Mesenchymal stem cell (in vitro differentiated cells and primary cell): ENCODE measurements around the gene YIPF5. TPM values are rescaled to one million over a fixed set of nuclear protein-coding genes. Genes with fewer than 3 reads are reported as not detected.
A peak's percentile ranks its signal among the peaks of the same experiment; 100 is the strongest.

Source experiments
- DNase-seq: peaks from one replicate; pipeline ENCODE4 v3.0.0-alpha.2; 2013
- H2AFZ ChIP-seq: one replicate; pipeline ENCODE4 v1.6.1; 2013; ENCODE audit warnings: low read depth, mild to moderate bottlenecking, control low read depth, inconsistent platforms, low read length, moderate library complexity
- H2AK5ac ChIP-seq: 2 replicates; pipeline ENCODE4 v1.6.1; 2013; ENCODE audit warnings: low read length, moderate library complexity, mild to moderate bottlenecking, inconsistent platforms; ENCODE audit not compliant: severe bottlenecking
- H2BK120ac ChIP-seq: one replicate; pipeline ENCODE4 v1.6.1; 2013; ENCODE audit warnings: low read depth, mild to moderate bottlenecking, inconsistent platforms, low read length, moderate library complexity
- H2BK12ac ChIP-seq, 2 experiments: one replicate each; pipeline ENCODE4 v1.6.1; 2013; ENCODE audit warnings: inconsistent platforms in 2 of 2, low read length in 2 of 2, mild to moderate bottlenecking in 2 of 2, moderate library complexity in 2 of 2, control low read depth in 1 of 2
- H2BK15ac ChIP-seq: one replicate; pipeline ENCODE4 v1.6.1; 2013; ENCODE audit warnings: mild to moderate bottlenecking, low read depth, inconsistent platforms; ENCODE audit not compliant: poor library complexity, severe bottlenecking
- H2BK5ac ChIP-seq: 2 replicates; pipeline ENCODE4 v1.6.1; 2013; ENCODE audit warnings: low read depth, mild to moderate bottlenecking, low read length, control low read depth, inconsistent platforms; ENCODE audit not compliant: poor library complexity, severe bottlenecking
- H3K14ac ChIP-seq, 2 experiments: one replicate each; pipeline ENCODE4 v1.6.1; 2013; ENCODE audit warnings: inconsistent platforms in 2 of 2, low read length in 2 of 2, control low read depth in 1 of 2, mild to moderate bottlenecking in 1 of 2, moderate library complexity in 1 of 2
- H3K18ac ChIP-seq, 2 experiments: one replicate each; pipeline ENCODE4 v1.6.1; 2013; ENCODE audit warnings: inconsistent platforms in 2 of 2, low read length in 2 of 2, control low read depth in 1 of 2, low read depth in 1 of 2, mild to moderate bottlenecking in 1 of 2
- H3K23ac ChIP-seq, 2 experiments: one replicate each; pipeline ENCODE4 v1.6.1; 2013; ENCODE audit warnings: inconsistent platforms in 2 of 2, low read length in 2 of 2, mild to moderate bottlenecking in 2 of 2, moderate library complexity in 2 of 2, control low read depth in 1 of 2
- H3K27ac ChIP-seq: 2 replicates; pipeline ENCODE4 v1.5.1; 2013; ENCODE audit warnings: mild to moderate bottlenecking, moderate library complexity, low read length, control low read depth, inconsistent platforms; ENCODE audit not compliant: poor library complexity, severe bottlenecking
- H3K27me3 ChIP-seq, 2 experiments: 2 replicates each; pipeline versions ENCODE4 v1.6.1 to v1.7.0; 2013; ENCODE audit warnings: low read length in 2 of 2, mild to moderate bottlenecking in 2 of 2, moderate library complexity in 2 of 2, control low read depth in 1 of 2, inconsistent platforms in 1 of 2; ENCODE audit not compliant: control insufficient read depth in 1 of 2, insufficient read depth in 1 of 2
- H3K36me3 ChIP-seq, 2 experiments: 2 replicates each; pipeline versions ENCODE4 v1.6.1 to v1.7.0; 2013; ENCODE audit warnings: low read length in 2 of 2, control low read depth in 1 of 2, inconsistent platforms in 1 of 2, low read depth in 1 of 2, mild to moderate bottlenecking in 1 of 2; ENCODE audit not compliant: insufficient read depth in 2 of 2, control insufficient read depth in 1 of 2
- H3K4ac ChIP-seq, 2 experiments: one replicate each; pipeline ENCODE4 v1.6.1; 2013; ENCODE audit warnings: inconsistent platforms in 2 of 2, low read length in 2 of 2, mild to moderate bottlenecking in 2 of 2, moderate library complexity in 2 of 2, control low read depth in 1 of 2, low read depth in 1 of 2
- H3K4me1 ChIP-seq: 2 replicates; pipeline ENCODE4 v1.6.1; 2013; ENCODE audit warnings: low read depth, low read length, control low read depth; ENCODE audit not compliant: control insufficient read depth, insufficient read depth
- H3K4me2 ChIP-seq: 2 replicates; pipeline ENCODE4 v1.6.1; 2013; ENCODE audit warnings: low read length, mild to moderate bottlenecking, inconsistent platforms; ENCODE audit not compliant: poor library complexity, severe bottlenecking
- H3K4me3 ChIP-seq, 2 experiments: 2 replicates each; pipeline versions ENCODE4 v1.5.1 to v1.7.0; 2013; ENCODE audit warnings: low read length in 2 of 2, mild to moderate bottlenecking in 2 of 2, control low read depth in 1 of 2, low read depth in 1 of 2; ENCODE audit not compliant: insufficient read depth in 1 of 2
- H3K79me1 ChIP-seq: replicated peaks from 2 replicates; pipeline ENCODE4 v1.6.1; 2013; ENCODE audit warnings: mild to moderate bottlenecking, control low read depth, low read length, inconsistent platforms; ENCODE audit not compliant: poor library complexity, severe bottlenecking
- H3K9ac ChIP-seq: 2 replicates; pipeline ENCODE4 v1.7.0; 2013; ENCODE audit warnings: mild to moderate bottlenecking, low read length, moderate library complexity
- H3K9me3 ChIP-seq: 2 replicates; pipeline ENCODE4 v1.7.0; 2013; ENCODE audit warnings: mild to moderate bottlenecking, low read length; ENCODE audit not compliant: control insufficient read depth
- H4K8ac ChIP-seq: one replicate; pipeline ENCODE4 v1.6.1; 2013; ENCODE audit warnings: inconsistent platforms, mild to moderate bottlenecking, low read length, moderate library complexity
- H4K91ac ChIP-seq: one replicate; pipeline ENCODE4 v1.6.1; 2013; ENCODE audit warnings: mild to moderate bottlenecking, low read length, inconsistent platforms
- WGBS: methylation state at CpG from one replicate; pipeline ENCODE4 v1.1.7; 2013; ENCODE audit warnings: mixed read lengths; 5-methylcytosine and 5-hydroxymethylcytosine counted together
- small RNA-seq: library from polyadenylated mRNA; stranded (forward); fragments of <200 nt; extraction: miRNeasy Mini kit (QIAGEN cat#:217004); gene quantifications from one replicate; pipeline ENCODE3, GENCODE V24; 2013; ENCODE audit warnings: low read depth

YIPF5 gene

GRCh38 chr5:144117412-144117811 is 53.0 kb downstream of the YIPF5 start:
- Histone ChIP-seq H3K4me2 (no peak overlapping the region), H3K14ac (no peak overlapping the region), H4K8ac (no peak overlapping the region), H3K36me3 (no peaks in the 10 kb centered on the region), H3K23ac (no peak overlapping the region), H2AK5ac (no peak overlapping the region), H3K4me1 (no peaks in the 10 kb centered on the region), H2BK5ac (no peak overlapping the region), H3K4ac (no peak overlapping the region), H3K79me1 (no peaks in the 10 kb centered on the region), H3K9ac (no peak overlapping the region), H3K4me3 (no peak overlapping the region), H2BK12ac (no peak overlapping the region), H2BK15ac (no peak overlapping the region), H3K27ac (no peak overlapping the region), H2AFZ (no peak overlapping the region), H3K27me3 (no peaks in the 10 kb centered on the region), H3K9me3 (peaks cover 6% of the 10 kb centered on the region), H4K91ac (no peak overlapping the region), H3K18ac (no peak overlapping the region), H2BK120ac (no peak overlapping the region)
- DNase-seq, result peak; percentile 10

- H3K9me3 ChIP-seq, result peaks cover 10% of the 10 kb centered on the region
- WGBS, result no CpG with 5 or more reads among the region's 1 CpG
- no peak overlapping the region for H3K14ac ChIP-seq
- no peaks in the 10 kb centered on the region for H3K27me3 ChIP-seq
- no peaks in the 10 kb centered on the region for H3K79me1 ChIP-seq
- H2BK5ac ChIP-seq, result no peak overlapping the region
- no peak overlapping the region for H3K4me2 ChIP-seq
- no peak overlapping the region for H2AK5ac ChIP-seq
- no peak overlapping the region for H2BK12ac ChIP-seq
- no peak overlapping the region for H2BK15ac ChIP-seq
- no peak overlapping the region for H4K8ac ChIP-seq
- no peak overlapping the region for H2BK120ac ChIP-seq
- H3K36me3 ChIP-seq, result no peaks in the 10 kb centered on the region
- H3K4ac ChIP-seq, result no peak overlapping the region
- H2AFZ ChIP-seq, result no peak overlapping the region
- H3K4me1 ChIP-seq, result no peaks in the 10 kb centered on the region
- no peak overlapping the region for H3K4me3 ChIP-seq
- no peak overlapping the region for H3K27ac ChIP-seq
- H3K18ac ChIP-seq, result no peak overlapping the region
- H3K23ac ChIP-seq, result no peak overlapping the region
- no peak overlapping the region for H3K9ac ChIP-seq
- no peak for DNase-seq
- H4K91ac ChIP-seq, result no peak overlapping the region
Observed at GRCh38 chr5:144114571-144114970, 55.9 kb downstream of the YIPF5 start.

Small RNA genes within 50 kb of the gene (small RNA-seq; reads per million reads assigned to genes)
- not detected for gene RN7SL87P
